ENCODE measurements around the gene INSYN2B. TPM values are rescaled to one million over a fixed set of nuclear protein-coding genes. Genes with fewer than 3 reads are reported as not detected.

The INSYN2B gene
- total and polyA plus RNA-seq, 7 donors = under 0.01 to 0.27 (median 0.10) TPM; not detected in 3

DNA sequence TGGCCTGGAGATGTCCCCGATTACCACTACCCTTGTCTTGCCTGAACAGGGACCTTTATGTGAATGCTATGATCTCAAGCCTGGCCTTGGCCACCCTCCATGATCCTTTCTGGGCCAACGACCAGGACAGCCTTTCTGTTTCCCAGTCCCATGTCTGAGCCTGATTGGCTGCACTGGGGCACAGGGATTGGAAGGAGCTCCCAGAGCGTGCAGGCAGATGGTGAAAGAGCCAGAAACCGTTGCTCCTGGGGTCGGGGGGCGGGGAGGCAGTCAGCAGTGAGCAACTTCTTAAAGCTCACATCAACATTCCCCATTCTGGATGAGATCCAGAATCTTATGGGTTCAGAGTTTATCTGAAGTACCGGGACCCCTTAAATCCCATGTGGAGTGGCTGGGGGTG lies 84.4 kb downstream of the INSYN2B start:
- Histone ChIP-seq H3K9me3 (no peaks in the 10 kb centered on the region), H3K4me1 (no peaks in the 10 kb centered on the region), H3K27ac (no peak overlapping the region), H3K36me3 (no peaks in the 10 kb centered on the region), H3K4me3 (no peak overlapping the region), H3K27me3 (no peaks in the 10 kb centered on the region)
- TF ChIP-seq EP300 (IDR thresholded peaks at IDR 0.05) (no peak), POLR2AphosphoS5 (IDR thresholded peaks at IDR 0.05) (no peak), POLR2A (IDR thresholded peaks at IDR 0.05) (no peak)
- TF ChIP-seq, protein P1, sequence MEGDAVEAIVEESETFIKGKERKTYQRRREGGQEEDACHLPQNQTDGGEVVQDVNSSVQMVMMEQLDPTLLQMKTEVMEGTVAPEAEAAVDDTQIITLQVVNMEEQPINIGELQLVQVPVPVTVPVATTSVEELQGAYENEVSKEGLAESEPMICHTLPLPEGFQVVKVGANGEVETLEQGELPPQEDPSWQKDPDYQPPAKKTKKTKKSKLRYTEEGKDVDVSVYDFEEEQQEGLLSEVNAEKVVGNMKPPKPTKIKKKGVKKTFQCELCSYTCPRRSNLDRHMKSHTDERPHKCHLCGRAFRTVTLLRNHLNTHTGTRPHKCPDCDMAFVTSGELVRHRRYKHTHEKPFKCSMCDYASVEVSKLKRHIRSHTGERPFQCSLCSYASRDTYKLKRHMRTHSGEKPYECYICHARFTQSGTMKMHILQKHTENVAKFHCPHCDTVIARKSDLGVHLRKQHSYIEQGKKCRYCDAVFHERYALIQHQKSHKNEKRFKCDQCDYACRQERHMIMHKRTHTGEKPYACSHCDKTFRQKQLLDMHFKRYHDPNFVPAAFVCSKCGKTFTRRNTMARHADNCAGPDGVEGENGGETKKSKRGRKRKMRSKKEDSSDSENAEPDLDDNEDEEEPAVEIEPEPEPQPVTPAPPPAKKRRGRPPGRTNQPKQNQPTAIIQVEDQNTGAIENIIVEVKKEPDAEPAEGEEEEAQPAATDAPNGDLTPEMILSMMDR (IDR thresholded peaks at IDR 0.05) = no peak
- intact Hi-C loops (cut with DNase I) = no loop called here
- WGBS, 2 donors = 64 to 76% methylated on average over 7 of the region's 7 CpGs
- DNase-seq = no peak

DNA sequence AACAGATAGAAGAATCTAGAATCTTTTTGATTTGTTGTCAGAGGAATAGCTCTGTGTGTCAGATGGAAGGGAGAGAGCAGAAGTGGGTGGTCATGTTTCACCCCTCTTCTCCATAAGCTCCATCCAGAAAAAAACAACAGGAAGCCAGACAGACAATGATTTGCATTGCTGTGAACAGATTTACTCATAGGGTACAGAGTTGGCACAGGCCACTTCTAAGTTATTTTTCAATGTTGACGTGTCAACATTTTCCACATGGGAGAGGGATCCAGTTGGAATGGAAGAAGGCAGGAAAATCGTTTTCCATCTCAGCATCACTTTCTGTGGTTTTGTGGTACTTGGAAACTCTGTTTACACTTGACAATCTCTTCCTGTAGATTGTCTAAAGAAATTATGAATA lies 86.7 kb downstream of the INSYN2B start:
- TF ChIP-seq EP300 (IDR thresholded peaks at IDR 0.05) (no peak), POLR2A (IDR thresholded peaks at IDR 0.05) (no peak), POLR2AphosphoS5 (IDR thresholded peaks at IDR 0.05) (no peak)
- TF ChIP-seq, protein P1 (IDR thresholded peaks at IDR 0.05) = no peak
- Histone ChIP-seq H3K27me3 (no peaks in the 10 kb centered on the region), H3K9me3 (no peaks in the 10 kb centered on the region), H3K36me3 (no peaks in the 10 kb centered on the region), H3K4me3 (no peak overlapping the region), H3K4me1 (no peaks in the 10 kb centered on the region), H3K27ac (no peak overlapping the region)
- 53 to 71% methylated on average over 2 of the region's 2 CpGs for whole genome bisulfite sequencing, 2 donors
- intact Hi-C loops (cut with DNase I) = no loop called here
- no peak for DNase-seq

DNA sequence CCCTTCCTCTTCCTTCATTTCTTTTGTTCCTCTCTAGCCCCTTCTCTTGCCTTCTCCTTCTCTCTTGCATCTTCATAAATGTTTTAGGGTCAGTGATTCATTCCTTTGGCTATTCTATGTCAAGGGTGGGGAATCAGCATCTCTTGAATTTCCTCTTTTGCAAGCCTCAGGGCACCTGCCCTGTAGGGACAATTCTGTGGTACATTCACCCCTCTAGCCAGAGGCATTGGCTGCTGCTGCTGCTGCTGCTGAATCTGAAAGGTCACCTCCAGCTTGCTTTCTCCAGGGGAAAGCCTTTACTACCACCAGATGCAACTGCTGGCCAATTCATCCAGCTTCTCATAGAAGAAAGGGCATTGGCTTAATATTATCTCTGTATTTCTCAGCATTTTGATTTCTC lies 87.3 kb downstream of the INSYN2B start:
- Histone ChIP-seq H3K4me1 (no peaks in the 10 kb centered on the region), H3K9me3 (no peaks in the 10 kb centered on the region), H3K27ac (no peak overlapping the region), H3K36me3 (no peaks in the 10 kb centered on the region), H3K27me3 (no peaks in the 10 kb centered on the region), H3K4me3 (no peak overlapping the region)
- no peak for TF ChIP-seq EP300 (IDR thresholded peaks at IDR 0.05)
- intact Hi-C loops (cut with DNase I) = no loop called here
- no peak for DNase-seq

DNA sequence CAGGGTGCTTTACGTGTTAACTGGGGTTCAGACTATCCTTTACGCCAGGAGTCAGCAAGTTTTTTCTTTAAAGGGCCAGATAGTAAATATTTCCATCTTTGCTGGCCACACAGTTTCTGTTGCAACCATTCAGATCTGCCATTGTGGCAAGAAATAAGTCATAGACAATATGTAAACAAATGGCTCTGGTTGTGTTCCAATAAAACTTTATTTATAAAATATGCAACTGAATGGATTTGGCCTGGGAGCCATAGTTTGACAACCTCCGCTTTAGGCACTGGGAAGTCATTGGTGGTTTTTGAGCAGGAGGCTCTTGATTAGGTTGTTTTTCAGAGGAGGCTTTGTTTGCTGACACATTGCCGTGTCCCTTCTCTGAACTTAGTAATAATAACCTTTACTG lies 90.7 kb downstream of the INSYN2B start:
- 55 to 79% methylated on average over 4 of the region's 4 CpGs for WGBS, 2 donors

DNA sequence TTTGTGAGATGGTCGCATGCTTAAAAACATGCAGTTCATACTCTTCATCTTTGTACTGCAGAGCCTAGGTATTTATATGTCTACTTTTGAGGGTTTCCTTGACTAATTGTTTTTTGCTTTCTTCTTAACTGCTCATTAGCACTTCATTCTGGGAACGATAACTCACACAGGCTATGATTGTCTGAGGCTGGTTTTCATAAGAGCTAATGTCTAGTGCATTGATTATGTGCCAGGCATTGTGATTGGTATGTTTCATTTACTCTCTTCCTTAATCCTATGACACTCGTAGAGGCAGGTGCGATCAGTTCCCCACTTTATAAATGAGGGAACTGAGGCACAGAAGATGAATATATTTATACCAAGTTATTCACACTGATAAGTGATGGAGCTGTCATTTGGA lies 93.6 kb downstream of the INSYN2B start:
- no peak for DNase-seq
- no peak for TF ChIP-seq POLR2AphosphoS5 (IDR thresholded peaks at IDR 0.05)
- TF ChIP-seq, protein P1 (IDR thresholded peaks at IDR 0.05) = no peak
- no peak for TF ChIP-seq POLR2A (IDR thresholded peaks at IDR 0.05)
- H3K27me3 ChIP-seq = no peaks in the 10 kb centered on the region
- intact Hi-C loops (cut with DNase I) = no loop called here
- no peaks in the 10 kb centered on the region for H3K4me1 ChIP-seq
- no peak overlapping the region for H3K27ac ChIP-seq
- 89 to 91% methylated on average over 4 of the region's 4 CpGs for WGBS, 2 donors
- no peaks in the 10 kb centered on the region for H3K9me3 ChIP-seq
- H3K4me3 ChIP-seq = no peak overlapping the region
- no peaks in the 10 kb centered on the region for H3K36me3 ChIP-seq

More for the DNA sequence above, 90.7 kb downstream of the INSYN2B start:
- Histone ChIP-seq H3K4me1 (no peaks in the 10 kb centered on the region), H3K9me3 (no peaks in the 10 kb centered on the region), H3K27me3 (no peaks in the 10 kb centered on the region), H3K4me3 (no peak overlapping the region), H3K36me3 (no peaks in the 10 kb centered on the region), H3K27ac (no peak overlapping the region)
- DNase-seq = no peak
- intact Hi-C loops (cut with DNase I) = no loop called here
- TF ChIP-seq EP300 (IDR thresholded peaks at IDR 0.05) (no peak), POLR2A (IDR thresholded peaks at IDR 0.05) (no peak), POLR2AphosphoS5 (IDR thresholded peaks at IDR 0.05) (no peak)
- TF ChIP-seq, protein P1 (IDR thresholded peaks at IDR 0.05) = no peak
